H1 (cell line): Measurements from ENCODE around the gene SSH2. TPM values are rescaled to one million over a fixed set of nuclear protein-coding genes. Genes with fewer than 3 reads are reported as not detected.

Experiments
- BRCA1 ChIP-seq: IDR thresholded peaks from 2 replicates; pipeline ENCODE4 v1.6.1; 2012; ENCODE audit warnings: low read depth, low read length, improper control_type of control experiment
- CBX5 ChIP-seq: fragments of 300-800, 300-1000 bp; sonication (generic); IDR thresholded peaks from 2 replicates; pipeline ENCODE4 v1.7.1; 2016; ENCODE audit warnings: antibody characterized with exemption, low read length, low read depth
- CHD1 ChIP-seq: IDR thresholded peaks from 2 replicates; pipeline ENCODE4 v1.6.1; 2012; ENCODE audit warnings: low read depth, low read length, improper control_type of control experiment
- JUND ChIP-seq: IDR thresholded peaks from 2 replicates; pipeline ENCODE4 v1.6.1; 2011; ENCODE audit warnings: mild to moderate bottlenecking, improper control_type of control experiment, low read length
- NANOG ChIP-seq: IDR thresholded peaks from 2 replicates; pipeline ENCODE4 v1.6.1; 2011; ENCODE audit warnings: low read length, low read depth, mild to moderate bottlenecking, inconsistent platforms; ENCODE audit not compliant: insufficient read depth, poor library complexity, severe bottlenecking
- PHF8 ChIP-seq: fragments of 200-600 bp; sonication (generic); conservative IDR thresholded peaks from 2 replicates; pipeline ENCODE4 v1.7.1; 2012; ENCODE audit warnings: low read depth, mild to moderate bottlenecking, inconsistent platforms, low read length, moderate library complexity
- SP2 ChIP-seq: IDR thresholded peaks from 2 replicates; pipeline ENCODE4 v1.6.1; 2012; ENCODE audit warnings: mild to moderate bottlenecking, low read length, inconsistent platforms
- SRF ChIP-seq: IDR thresholded peaks from 2 replicates; pipeline ENCODE4 v1.6.1; 2011; ENCODE audit warnings: mild to moderate bottlenecking, low read depth, low read length, moderate library complexity
- YY1 ChIP-seq: IDR thresholded peaks from 2 replicates; pipeline ENCODE4 v1.6.1; 2011; ENCODE audit warnings: low read depth, mild to moderate bottlenecking, low read length
- polyA plus RNA-seq, 7 experiments: library from polyadenylated mRNA; depleted of rRNA in 3 of 7; stranded (reverse) in 5 of 7; unstranded in 2 of 7; fragments of >200 nt in 5 of 7; fragments of 200-250 nt in 2 of 7; gene quantifications; 1 replicate in 5 of 7; 2 replicates in 1 of 7; 4 replicates in 1 of 7; pipeline versions ENCODE4 v1.2.1 to v1.2.3, GENCODE V29; 2011 to 2013; ENCODE audit warnings: missing spikeins in 2 of 7, mixed read lengths in 2 of 7
- total RNA-seq: library from RNA; stranded (reverse); fragmentation: NEBNext Ultra II Directional; extraction: Animal tissue kit (Norgen Biotek cat#: 25700); gene quantifications from 2 replicates; pipeline ENCODE4 v1.2.1, GENCODE V29; 2021

The SSH2 gene
- total and polyA plus RNA-seq, 2 of the 8 experiments (the other 6 are each of a cell fraction or from before 2014, with no cell fraction given) = 5.2 to 15.9 TPM

GRCh38 chr17:29610395-29610794 is 319.6 kb downstream of the SSH2 start (continued):
- no peak for TF ChIP-seq JUND
- no peak for TF ChIP-seq BRCA1
- TF ChIP-seq SP2 = no peak
- TF ChIP-seq PHF8 = no peak
- TF ChIP-seq NANOG = no peak
- no peak for TF ChIP-seq CHD1
- no peak for TF ChIP-seq CBX5
- no peak for TF ChIP-seq SRF
- no peak for TF ChIP-seq YY1
